ENCODE measurements around the gene SPRR2B.
"Not testable (repeated sequence)": the region's sequence is repeated elsewhere in the genome, so short reads cannot be mapped to it uniquely, and the experiment has no call there.

SPRR2B gene

GRCh38 chr1:153058826-153059784, 12.3 kb downstream of the SPRR2B start:
- no peak for TF ChIP-seq ZNF274 (IDR thresholded peaks at IDR 0.05; ENCODE audit: low read depth, low read length)
- H3K4me3 ChIP-seq (ENCODE audit: low read length) = no peak overlapping the region

GRCh38 chr1:153058154-153058553, 13.3 kb downstream of the SPRR2B start:
- no peak overlapping the region for H3K4me3 ChIP-seq (ENCODE audit: low read length)
- no peak for TF ChIP-seq ZNF274 (IDR thresholded peaks at IDR 0.05; ENCODE audit: low read depth, low read length)

GRCh38 chr1:153057375-153057774, 14.0 kb downstream of the SPRR2B start, which contains the start of gene SPRR2A:
Gene SPRR2A (minus strand): TSS chr1:153057512. CDS start chr1:153056735, 777 bp downstream.
- no peak within 1 kb of the TSS for H3K4me3 ChIP-seq (ENCODE audit: low read length)
- TF ChIP-seq ZNF274 (IDR thresholded peaks at IDR 0.05; ENCODE audit: low read depth, low read length) = no peak

GRCh38 chr1:153056111-153056510, 15.3 kb downstream of the SPRR2B start:
- H3K4me3 ChIP-seq (ENCODE audit: low read length) = not testable (repeated sequence)

- no peak for TF ChIP-seq ZNF274 (IDR thresholded peaks at IDR 0.05; ENCODE audit: low read depth, low read length)
- no peak overlapping the region for H3K4me3 ChIP-seq (ENCODE audit: low read length)
Measured at GRCh38 chr1:153049211-153049610, 22.2 kb downstream of the SPRR2B start.

GRCh38 chr1:153040950-153041631, 30.3 kb downstream of the SPRR2B start, which contains the start of gene SPRR2D:
Gene SPRR2D (minus strand): TSS chr1:153041120. CDS start chr1:153040346, 774 bp downstream.
- H3K4me3 ChIP-seq (ENCODE audit: low read length) = no peak within 1 kb of the TSS
- no peak for TF ChIP-seq ZNF274 (IDR thresholded peaks at IDR 0.05; ENCODE audit: low read depth, low read length)

GRCh38 chr1:153035211-153035610, 36.2 kb downstream of the SPRR2B start:
- TF ChIP-seq ZNF274 (IDR thresholded peaks at IDR 0.05; ENCODE audit: low read depth, low read length) = no peak
- no peak overlapping the region for H3K4me3 ChIP-seq (ENCODE audit: low read length)

DNA sequence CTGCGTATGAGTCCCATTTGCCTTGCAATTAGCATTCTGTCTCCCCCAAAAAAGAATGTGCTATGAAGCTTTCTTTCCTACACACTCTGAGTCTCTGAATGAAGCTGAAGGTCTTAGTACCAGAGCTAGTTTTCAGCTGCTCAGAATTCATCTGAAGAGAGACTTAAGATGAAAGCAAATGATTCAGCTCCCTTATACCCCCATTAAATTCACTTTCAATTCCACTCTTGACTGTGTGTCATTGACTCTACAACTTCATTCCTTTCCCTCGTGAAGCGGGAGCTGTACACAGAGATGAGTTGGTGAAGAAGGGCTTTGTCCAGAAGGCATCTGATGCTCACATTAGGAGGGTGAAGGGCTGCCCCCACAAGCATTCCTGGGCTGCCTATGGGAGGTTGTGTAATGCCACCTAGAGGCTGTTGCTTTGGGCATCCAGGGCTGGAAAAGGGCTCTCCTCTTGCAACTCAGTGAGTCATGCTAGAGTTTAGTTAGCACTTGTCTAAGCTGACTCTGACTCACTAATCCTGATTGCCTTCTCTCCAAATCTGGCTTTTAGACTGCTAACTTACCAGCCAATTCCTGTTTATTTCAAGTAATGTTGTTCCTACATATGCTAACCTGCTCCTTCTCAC, 38.6 kb downstream of the SPRR2B start:
- H3K4me3 ChIP-seq (ENCODE audit: low read length) = no peak overlapping the region
- TF ChIP-seq ZNF274 (IDR thresholded peaks at IDR 0.05; ENCODE audit: low read depth, low read length) = no peak

DNA sequence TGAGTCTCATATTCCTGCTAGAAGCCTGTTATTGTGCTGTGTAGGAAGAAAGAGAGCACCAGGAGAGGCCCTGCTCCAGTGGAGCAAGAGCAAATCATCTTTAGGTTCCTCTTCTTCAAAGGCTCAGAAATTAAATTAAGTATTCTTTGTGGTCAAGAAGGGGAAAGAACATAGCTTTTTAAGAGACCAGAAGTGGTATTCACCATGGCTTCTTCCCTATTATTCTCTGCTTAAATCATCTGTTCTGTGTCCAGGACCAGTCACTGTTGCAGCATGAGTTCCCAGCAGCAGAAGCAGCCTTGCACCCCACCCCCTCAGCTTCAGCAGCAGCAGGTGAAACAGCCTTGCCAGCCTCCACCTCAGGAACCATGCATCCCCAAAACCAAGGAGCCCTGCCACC, 39.3 kb downstream of the SPRR2B start:
- no peak overlapping the region for H3K4me3 ChIP-seq (ENCODE audit: low read length)
- no peak for TF ChIP-seq ZNF274 (IDR thresholded peaks at IDR 0.05; ENCODE audit: low read depth, low read length)

DNA sequence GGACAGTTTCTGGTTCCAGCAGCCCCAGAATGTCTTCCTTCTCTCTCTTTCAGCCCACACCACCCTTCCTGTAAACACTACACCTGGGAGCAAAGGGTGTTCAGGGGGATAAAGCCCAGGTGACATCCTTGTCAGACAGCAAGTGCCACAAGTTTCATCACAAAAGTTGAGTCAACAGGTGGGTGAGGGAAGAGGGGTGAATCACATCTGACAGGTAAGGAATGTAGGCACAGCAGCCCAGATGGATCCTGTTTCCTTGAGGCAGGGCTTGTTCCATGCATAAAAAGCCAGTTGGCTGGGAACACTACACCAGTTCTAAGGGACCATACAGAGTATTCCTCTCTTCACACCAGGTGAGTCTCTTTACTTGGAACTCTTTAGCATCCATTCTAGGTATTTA, 40.5 kb downstream of the SPRR2B start, which contains the start of gene SPRR1B:
SPRR1B (plus strand) TSS at position 309 of the 400 bp plus-strand sequence. CDS start 1,143 bp downstream, outside the sequence.
- no peak for TF ChIP-seq ZNF274 (IDR thresholded peaks at IDR 0.05; ENCODE audit: low read depth, low read length)
- no peak within 1 kb of the TSS for H3K4me3 ChIP-seq (ENCODE audit: low read length)

GRCh38 chr1:153028766-153029165, 42.6 kb downstream of the SPRR2B start:
- H3K4me3 ChIP-seq (ENCODE audit: low read length) = no peak overlapping the region
- TF ChIP-seq ZNF274 (IDR thresholded peaks at IDR 0.05; ENCODE audit: low read depth, low read length) = no peak

GRCh38 chr1:153025797-153026196, 45.6 kb downstream of the SPRR2B start:
- no peak for TF ChIP-seq ZNF274 (IDR thresholded peaks at IDR 0.05; ENCODE audit: low read depth, low read length)
- H3K4me3 ChIP-seq (ENCODE audit: low read length) = no peak overlapping the region

GRCh38 chr1:153024413-153024812, 47.0 kb downstream of the SPRR2B start:
- TF ChIP-seq ZNF274 (IDR thresholded peaks at IDR 0.05; ENCODE audit: low read depth, low read length) = no peak
- H3K4me3 ChIP-seq (ENCODE audit: low read length) = no peak overlapping the region

DNA sequence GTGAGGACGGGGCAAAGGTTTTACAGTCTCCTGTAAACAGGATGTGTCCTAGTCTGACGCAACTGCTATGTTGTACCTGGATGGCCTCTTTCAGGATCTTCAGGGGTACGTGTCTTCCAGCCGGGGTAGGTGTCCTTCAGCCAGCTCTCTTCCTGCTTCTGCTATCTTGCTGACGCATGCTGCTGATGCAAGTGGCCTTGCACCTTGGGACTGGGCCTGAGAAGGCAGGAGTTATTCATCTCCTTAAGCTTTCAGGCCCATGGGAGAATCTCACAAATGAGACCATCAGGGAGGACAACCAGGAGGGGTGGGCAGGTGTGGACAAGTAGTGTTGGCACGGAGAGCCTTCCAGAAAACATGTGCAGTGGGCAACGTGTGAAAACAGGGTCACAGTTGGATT, 48.3 kb downstream of the SPRR2B start:
- TF ChIP-seq ZNF274 (IDR thresholded peaks at IDR 0.05; ENCODE audit: low read depth, low read length) = no peak
- no peak overlapping the region for H3K4me3 ChIP-seq (ENCODE audit: low read length)

- not testable (repeated sequence) for H3K4me3 ChIP-seq (ENCODE audit: low read length)
Measured at GRCh38 chr1:153022340-153022739, 49.1 kb downstream of the SPRR2B start.

GRCh38 chr1:153021829-153022228, 49.6 kb downstream of the SPRR2B start:
- H3K4me3 ChIP-seq (ENCODE audit: low read length) = not testable (repeated sequence)
